ENCODE data around the gene MRGPRX2.

The MRGPRX2 gene

GRCh38 chr11:19092850-19093249 is 32.3 kb upstream of the MRGPRX2 start:
- TF ChIP-seq MAX (IDR thresholded peaks at IDR 0.05; ENCODE audit: low read depth, low read length) (no peak), CTCF (IDR thresholded peaks at IDR 0.05; ENCODE audit: low read depth, low read length) (no peak), POLR2A (IDR thresholded peaks at IDR 0.05; ENCODE audit: extremely low read depth, insufficient read length) (no peak), MYC (IDR thresholded peaks at IDR 0.05; ENCODE audit: low read depth, low read length) (no peak)
- H3K4me3 ChIP-seq (ENCODE audit: low read depth, low read length), result no peak overlapping the region
- DNase-seq (ENCODE audit: low read depth), result no peak

- no peak for TF ChIP-seq POLR2A (IDR thresholded peaks at IDR 0.05; ENCODE audit: extremely low read depth, insufficient read length)
- no peak for TF ChIP-seq MYC (IDR thresholded peaks at IDR 0.05; ENCODE audit: low read depth, low read length)
- TF ChIP-seq CTCF (IDR thresholded peaks at IDR 0.05; ENCODE audit: low read depth, low read length), result no peak
- TF ChIP-seq MAX (IDR thresholded peaks at IDR 0.05; ENCODE audit: low read depth, low read length), result no peak
- no peak for DNase-seq (ENCODE audit: low read depth)
- H3K4me3 ChIP-seq (ENCODE audit: low read depth, low read length), result no peak overlapping the region
Measured at GRCh38 chr11:19092342-19092741, 31.8 kb upstream of the MRGPRX2 start.

- no peak for TF ChIP-seq MAX (IDR thresholded peaks at IDR 0.05; ENCODE audit: low read depth, low read length)
- TF ChIP-seq POLR2A (IDR thresholded peaks at IDR 0.05; ENCODE audit: extremely low read depth, insufficient read length), result no peak
- no peak overlapping the region for H3K4me3 ChIP-seq (ENCODE audit: low read depth, low read length)
- no peak for DNase-seq (ENCODE audit: low read depth)
Measured at GRCh38 chr11:19091366-19091765, 30.8 kb upstream of the MRGPRX2 start.

GRCh38 chr11:19089421-19089820 is 28.9 kb upstream of the MRGPRX2 start:
- DNase-seq (ENCODE audit: low read depth), result no peak
- no peak overlapping the region for H3K4me3 ChIP-seq (ENCODE audit: low read depth, low read length)
- TF ChIP-seq MAX (IDR thresholded peaks at IDR 0.05; ENCODE audit: low read depth, low read length) (no peak), POLR2A (IDR thresholded peaks at IDR 0.05; ENCODE audit: extremely low read depth, insufficient read length) (no peak), CTCF (IDR thresholded peaks at IDR 0.05; ENCODE audit: low read depth, low read length) (no peak), MYC (IDR thresholded peaks at IDR 0.05; ENCODE audit: low read depth, low read length) (no peak)

- DNase-seq (ENCODE audit: low read depth), result no peak
- no peak overlapping the region for H3K4me3 ChIP-seq (ENCODE audit: low read depth, low read length)
- TF ChIP-seq POLR2A (IDR thresholded peaks at IDR 0.05; ENCODE audit: extremely low read depth, insufficient read length) (no peak), MYC (IDR thresholded peaks at IDR 0.05; ENCODE audit: low read depth, low read length) (no peak), MAX (IDR thresholded peaks at IDR 0.05; ENCODE audit: low read depth, low read length) (no peak), CTCF (IDR thresholded peaks at IDR 0.05; ENCODE audit: low read depth, low read length) (no peak)
Measured at GRCh38 chr11:19088791-19089190, 28.3 kb upstream of the MRGPRX2 start.

DNA sequence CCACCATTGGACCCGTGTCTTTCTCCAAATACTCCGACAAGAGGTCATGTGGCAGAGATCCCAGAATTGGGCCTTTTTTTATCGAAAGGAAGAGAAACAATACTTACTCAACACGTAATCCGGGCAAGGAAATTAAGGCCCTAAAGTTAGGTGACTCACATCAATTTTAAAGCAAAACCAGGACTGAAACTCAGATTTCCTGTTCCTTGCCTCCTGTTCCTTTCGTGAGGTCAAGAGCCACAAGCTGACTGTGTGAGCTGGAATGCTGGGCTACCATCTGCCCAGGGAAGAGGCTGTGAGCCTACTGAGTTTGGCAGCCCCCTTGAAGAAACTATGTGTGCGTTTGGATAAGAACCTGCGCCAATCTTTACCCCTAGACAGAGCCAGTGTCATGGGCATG is 27.1 kb upstream of the MRGPRX2 start:
- no peak overlapping the region for H3K4me3 ChIP-seq (ENCODE audit: low read depth, low read length)
- no peak for DNase-seq (ENCODE audit: low read depth)
- TF ChIP-seq CTCF (IDR thresholded peaks at IDR 0.05; ENCODE audit: low read depth, low read length) (no peak), POLR2A (IDR thresholded peaks at IDR 0.05; ENCODE audit: extremely low read depth, insufficient read length) (no peak), MYC (IDR thresholded peaks at IDR 0.05; ENCODE audit: low read depth, low read length) (no peak), MAX (IDR thresholded peaks at IDR 0.05; ENCODE audit: low read depth, low read length) (no peak)
